Transverse colon (tissue), 3 donors: ENCODE results near the gene FIGN.

Source experiments
- POLR2A ChIP-seq: fragments of 450-650 bp; IDR thresholded peaks from one replicate; pipeline ENCODE4 v1.6.1; 2016; ENCODE audit warnings: antibody characterized with exemption, mild to moderate bottlenecking, moderate library complexity
- TF ChIP-seq, protein P1 (sequence below), 5 experiments: fragments of 200-600 bp in 3 of 5; fragments of 450-650 bp in 2 of 5; sonication (generic) in 3 of 5; IDR thresholded peaks; 1 replicate in 2 of 5; 2 replicates in 3 of 5; pipeline ENCODE4 v1.5.1; 2016 to 2017; ENCODE audit warnings: antibody characterized with exemption in 5 of 5, inconsistent platforms in 3 of 5, mild to moderate bottlenecking in 2 of 5, moderate library complexity in 1 of 5

DNA sequence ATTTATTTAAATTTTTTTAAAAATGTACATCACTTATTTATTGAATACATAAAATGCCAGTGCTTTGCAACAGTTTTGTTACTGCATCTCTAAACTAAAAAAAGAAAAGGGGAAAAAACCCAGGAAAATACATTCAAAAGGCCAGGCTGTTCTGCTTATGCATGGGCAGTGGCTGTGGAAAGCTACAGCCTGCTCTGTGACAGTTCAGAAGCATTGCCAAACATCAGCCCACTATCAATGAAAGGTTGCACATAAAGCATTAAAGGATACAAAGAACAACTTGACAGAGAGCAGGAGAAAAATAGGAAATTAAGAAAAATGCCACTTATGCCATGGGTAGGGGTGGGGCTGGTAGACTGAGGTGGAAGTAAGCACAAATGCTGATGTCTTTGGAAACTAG is 128.2 kb downstream of the FIGN start:
- TF ChIP-seq, protein P1, sequence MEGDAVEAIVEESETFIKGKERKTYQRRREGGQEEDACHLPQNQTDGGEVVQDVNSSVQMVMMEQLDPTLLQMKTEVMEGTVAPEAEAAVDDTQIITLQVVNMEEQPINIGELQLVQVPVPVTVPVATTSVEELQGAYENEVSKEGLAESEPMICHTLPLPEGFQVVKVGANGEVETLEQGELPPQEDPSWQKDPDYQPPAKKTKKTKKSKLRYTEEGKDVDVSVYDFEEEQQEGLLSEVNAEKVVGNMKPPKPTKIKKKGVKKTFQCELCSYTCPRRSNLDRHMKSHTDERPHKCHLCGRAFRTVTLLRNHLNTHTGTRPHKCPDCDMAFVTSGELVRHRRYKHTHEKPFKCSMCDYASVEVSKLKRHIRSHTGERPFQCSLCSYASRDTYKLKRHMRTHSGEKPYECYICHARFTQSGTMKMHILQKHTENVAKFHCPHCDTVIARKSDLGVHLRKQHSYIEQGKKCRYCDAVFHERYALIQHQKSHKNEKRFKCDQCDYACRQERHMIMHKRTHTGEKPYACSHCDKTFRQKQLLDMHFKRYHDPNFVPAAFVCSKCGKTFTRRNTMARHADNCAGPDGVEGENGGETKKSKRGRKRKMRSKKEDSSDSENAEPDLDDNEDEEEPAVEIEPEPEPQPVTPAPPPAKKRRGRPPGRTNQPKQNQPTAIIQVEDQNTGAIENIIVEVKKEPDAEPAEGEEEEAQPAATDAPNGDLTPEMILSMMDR (IDR thresholded peaks at IDR 0.05), result no peak
- no peak for TF ChIP-seq POLR2A
